Fibroblast of peridontal ligament (primary cell): Measurements from ENCODE around the gene VPS37C.
"Not testable (repeated sequence)": the region's sequence is repeated elsewhere in the genome, so short reads cannot be mapped to it uniquely, and the experiment has no call there.

Experiments
- DNase-seq: peaks from one replicate; pipeline ENCODE4 v3.0.0-alpha.2; 2010; ENCODE audit errors: extremely low read depth

VPS37C gene

GRCh38 chr11:61174949-61175348 lies 13.7 kb upstream of the VPS37C start:
- DNase-seq = no peak

DNA sequence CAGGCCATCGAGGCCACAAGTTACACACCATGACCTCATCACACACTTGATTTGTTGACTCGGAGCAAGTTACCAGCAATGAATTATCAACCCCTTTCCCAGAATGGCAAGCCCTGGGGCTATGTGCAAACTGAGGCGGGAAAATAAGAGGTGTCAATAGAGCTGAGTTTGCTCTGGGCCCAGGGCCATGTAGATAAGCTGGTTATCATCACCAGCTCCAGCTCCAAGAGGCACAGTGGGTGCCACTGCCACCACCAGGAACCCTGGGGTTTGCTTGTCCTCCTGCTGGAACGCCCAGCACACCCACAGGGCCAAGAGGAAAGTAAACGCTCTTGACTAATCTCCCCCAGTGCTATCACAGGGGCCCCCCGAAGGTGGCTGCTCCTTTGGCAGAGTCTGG lies 13.0 kb upstream of the VPS37C start:
- DNase-seq = no peak

GRCh38 chr11:61173456-61173855 lies 12.2 kb upstream of the VPS37C start:
- peak; percentile 44 for DNase-seq

DNA sequence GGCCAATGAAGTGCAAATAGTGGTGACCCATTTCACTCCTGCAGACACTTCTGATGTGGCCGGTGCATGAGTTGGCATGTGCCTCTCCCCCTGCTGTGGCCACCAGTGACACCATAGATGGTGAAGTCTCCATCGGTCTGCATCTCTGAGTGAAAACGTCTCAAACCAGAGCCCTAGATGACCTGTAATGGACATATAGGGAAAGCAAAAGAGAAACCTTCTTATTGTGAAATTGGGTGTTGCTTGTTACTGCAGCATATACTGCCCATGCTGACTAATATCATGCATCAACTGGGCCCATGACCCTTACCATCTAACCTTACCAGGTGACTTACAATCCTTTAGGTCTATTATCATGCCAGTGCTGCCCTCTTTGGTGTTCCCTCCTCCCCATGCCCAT lies 11.7 kb upstream of the VPS37C start:
- DNase-seq = no peak

DNA sequence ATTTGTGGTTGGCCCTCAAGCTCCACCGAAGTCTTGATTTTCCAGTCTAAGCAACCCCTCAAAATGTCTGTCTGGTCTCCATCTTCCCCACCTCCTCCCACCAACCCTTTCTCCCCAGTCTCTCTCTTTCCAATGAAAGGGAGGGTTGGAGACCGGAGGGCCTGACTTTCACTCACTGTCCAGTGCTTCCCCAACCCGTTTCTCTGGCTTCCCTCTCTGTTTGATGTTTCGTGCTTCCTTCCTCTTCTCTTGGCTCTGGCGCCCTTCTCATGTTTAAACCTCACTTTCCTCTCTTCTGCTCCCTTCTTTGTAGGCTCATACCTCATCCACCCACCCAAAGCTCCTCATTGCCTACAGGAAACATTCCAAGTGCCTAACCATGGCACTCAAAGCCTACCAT lies 11.1 kb upstream of the VPS37C start:
- no peak for DNase-seq

DNA sequence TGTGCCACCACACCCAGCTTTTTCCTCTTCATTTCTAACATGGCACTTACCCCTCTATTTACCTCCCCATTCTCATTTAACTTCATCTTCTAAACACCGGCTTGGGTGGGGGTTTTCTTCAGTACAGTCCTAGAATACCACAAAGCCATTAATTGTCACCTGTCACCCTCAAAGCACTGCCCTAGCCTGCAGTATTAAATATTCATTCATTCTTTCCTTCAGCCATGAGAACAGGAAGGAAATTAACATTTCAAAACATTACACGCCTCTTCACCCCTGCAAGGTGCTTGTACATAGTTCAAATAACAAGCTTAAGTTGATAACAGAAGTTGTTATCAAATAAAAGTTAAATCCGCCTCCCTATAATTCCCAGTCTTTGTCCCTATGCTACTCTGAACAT lies 10.7 kb upstream of the VPS37C start:
- no peak for DNase-seq

GRCh38 chr11:61170566-61170965 lies 9.3 kb upstream of the VPS37C start:
- no peak for DNase-seq

DNA sequence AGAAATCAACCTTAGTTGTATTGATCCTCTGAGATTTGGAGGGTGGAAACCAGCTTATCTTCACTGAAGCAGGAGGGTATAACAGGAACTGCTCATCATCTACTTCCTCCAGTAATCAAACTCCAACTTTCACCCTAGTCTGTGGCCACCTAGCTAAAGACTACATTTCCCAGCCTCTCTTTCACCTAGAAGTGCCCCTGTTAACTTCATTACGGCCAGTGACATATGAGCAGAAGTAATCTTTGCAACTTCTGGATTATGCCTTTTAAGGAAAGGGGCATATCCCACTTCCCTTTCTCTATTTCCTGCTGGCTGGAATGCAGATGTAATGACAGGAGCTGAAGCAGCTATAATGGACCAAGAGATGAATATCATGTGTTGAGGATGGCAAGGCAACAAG lies 7.6 kb upstream of the VPS37C start:
- no peak for DNase-seq

DNA sequence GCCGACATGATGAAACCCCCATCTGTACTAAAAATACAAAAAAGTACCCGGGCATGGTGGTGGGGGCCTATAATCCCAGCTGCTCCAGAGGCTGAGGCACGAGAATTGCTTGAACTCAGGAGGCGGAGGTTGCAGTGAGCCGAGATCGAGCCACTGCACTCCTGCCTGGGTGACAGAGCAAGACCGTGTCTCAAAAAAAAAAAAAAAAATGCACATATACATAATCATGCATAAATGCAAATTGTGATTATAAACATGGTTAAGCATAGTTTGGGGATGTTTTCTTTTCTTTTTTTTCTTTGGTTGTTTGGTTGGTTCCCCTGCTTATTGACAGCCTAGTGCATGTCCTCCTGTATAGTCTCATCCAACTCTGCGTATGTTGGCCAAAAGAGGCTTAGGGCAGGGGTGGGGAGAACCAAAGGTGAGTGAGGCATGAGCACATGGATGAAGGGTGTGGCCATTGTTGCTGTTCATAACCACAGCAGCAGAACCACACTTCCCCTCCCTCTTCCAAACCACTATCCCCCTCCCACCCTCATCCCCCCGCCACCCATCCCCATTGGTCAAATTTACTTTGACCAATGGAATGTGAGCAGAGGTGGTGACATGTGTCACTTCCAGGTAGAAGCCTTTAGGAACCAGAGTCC lies 6.9 kb upstream of the VPS37C start:
- no peak for DNase-seq

- DNase-seq = not testable (repeated sequence)
Observed at GRCh38 chr11:61166331-61166730, 5.1 kb upstream of the VPS37C start.

DNA sequence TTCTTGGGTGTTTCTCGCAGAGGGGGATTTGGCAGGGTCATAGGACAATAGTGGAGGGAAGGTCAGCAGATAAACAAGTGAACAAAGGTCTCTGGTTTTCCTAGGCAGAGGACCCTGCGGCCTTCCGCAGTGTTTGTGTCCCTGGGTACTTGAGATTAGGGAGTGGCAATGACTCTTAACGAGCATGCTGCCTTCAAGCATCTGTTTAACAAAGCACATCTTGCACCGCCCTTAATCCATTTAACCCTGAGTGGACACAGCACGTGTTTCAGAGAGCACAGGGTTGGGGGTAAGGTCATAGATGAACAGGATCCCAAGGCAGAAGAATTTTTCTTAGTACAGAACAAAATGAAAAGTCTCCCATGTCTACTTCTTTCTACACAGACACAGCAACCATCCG lies 4.6 kb upstream of the VPS37C start:
- not testable (repeated sequence) for DNase-seq

GRCh38 chr11:61164606-61165424 lies 3.6 kb upstream of the VPS37C start:
- no peak for DNase-seq

DNA sequence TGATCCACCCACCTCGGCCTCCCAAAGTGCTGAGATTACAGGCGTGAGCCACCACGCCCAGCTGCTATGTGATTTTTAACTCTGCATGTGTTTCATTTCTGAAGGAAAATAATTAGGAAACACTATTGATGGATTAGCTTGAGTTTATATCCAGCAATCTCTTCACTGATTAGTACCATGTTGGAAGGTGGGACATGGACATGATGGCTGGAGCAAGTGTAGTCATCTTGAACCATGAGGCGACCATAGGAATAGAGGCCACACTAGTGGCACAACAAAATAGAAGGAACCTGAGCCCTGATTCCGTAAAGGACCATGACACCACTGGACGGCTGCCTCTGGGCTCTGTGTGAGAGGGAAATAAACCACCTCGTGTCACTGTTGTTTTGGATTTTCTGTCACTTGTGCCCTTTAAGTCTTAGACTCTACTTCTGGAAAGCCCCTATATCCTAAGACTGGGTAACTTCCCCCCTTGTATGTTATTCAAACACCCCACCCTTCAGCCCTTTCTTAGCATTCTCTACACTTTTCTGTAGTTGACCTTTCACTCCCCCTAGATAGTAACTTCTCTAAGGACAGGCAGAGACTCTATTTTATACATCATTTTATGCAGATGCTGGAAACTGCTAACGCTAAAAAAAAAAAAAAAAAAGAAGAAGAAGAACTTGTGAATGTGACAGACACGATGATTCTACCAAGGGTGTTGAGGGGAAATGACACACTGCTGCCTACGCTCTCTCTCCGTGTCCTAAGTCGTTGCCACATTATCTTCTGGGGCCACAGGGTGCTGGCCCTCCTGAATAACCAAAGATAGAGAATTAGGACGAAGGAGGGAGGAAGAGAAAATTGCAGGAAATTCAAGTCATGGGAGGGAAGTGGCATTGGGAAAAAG lies 2.7 kb upstream of the VPS37C start:
- no peak for DNase-seq

GRCh38 chr11:61163021-61163420 lies 1.8 kb upstream of the VPS37C start:
- no peak for DNase-seq

GRCh38 chr11:61162092-61162941 lies 1.1 kb upstream of the VPS37C start:
- peak; percentile 59 for DNase-seq

DNA sequence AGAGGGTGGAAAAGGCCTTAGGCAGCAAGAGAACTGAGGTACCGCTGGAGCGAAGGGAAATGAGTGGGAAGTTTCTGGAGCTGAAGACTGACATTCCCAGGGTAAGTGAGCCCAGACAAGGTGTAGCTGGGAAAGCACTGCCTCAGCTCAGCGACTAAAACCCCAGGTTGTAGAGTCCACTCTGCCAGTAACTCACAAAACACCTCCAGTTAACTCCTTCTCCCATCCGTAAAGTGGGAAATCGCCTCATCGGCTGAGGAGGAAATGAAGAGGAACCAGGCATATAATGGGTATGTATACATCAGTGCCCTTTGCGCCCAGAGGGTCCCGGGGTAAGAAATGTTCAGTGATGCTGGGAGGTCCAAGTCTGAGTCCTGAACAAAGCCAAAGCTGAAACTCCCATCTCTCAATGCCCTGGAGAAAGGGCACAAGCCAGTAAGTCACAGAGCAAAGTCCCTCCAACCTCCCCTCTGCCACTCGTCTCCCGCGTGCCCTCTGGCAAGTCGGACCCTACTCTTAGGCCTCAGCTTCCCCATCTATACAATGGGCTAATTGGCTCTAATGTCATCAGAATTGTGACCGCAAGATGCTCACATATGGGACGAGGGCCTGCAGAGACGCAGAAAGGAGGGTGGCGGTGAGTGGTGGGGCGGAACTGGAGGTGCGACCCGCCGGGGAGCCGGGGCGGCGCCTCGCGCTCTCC lies 588 bp downstream of the VPS37C start:
- peak; percentile 20 for DNase-seq

DNA sequence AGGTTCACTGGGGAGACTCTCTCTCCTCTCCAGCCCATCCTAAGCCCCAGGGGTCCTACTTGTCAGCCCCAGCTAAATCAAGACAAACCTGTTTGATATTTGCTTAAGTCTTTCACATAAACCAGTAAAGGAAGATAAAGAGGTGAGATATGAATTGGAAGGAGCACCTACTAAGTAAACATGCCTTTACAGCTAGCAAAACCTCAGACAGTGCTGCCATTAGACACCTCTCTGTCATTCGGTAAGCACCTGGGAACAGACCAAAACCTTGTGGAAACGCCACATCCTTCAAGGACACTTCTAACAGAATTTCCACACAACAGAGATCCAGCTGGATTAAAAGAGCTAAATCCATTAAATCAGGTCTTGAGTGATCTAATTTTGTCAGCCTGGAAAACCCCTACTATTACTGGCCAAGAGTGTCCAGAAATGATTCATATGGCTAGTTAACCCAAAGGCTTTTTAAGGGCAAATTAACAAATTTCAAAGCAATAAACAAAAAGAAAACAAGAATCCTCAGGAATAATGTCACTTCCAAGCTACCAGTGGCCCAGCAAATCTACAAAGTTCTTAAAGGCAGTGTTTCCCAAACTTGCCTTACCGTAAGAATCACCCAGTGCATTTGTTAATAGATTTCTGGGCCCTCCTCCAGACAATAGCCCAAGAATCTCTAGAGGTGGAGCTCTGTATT lies 2.4 kb downstream of the VPS37C start:
- peak; percentile 83 for DNase-seq

DNA sequence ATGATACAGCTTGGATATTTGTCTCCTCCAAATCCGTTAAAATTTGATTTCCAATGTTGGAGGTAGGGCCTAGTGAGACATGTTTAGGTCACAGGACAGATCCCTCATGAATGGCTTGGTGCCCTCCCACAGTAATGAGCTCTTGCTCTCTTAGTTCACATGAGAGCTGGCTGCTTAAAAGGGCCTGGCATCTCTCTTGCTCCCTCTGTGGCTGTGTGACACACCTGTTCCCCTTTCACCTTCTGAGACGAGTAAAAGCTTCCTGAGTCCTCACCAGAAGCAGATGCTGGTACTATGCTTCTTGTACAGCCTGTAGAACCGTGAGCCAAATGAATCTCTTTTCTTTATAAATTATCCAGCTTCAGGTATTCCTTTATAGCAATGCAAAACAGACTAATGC lies 3.5 kb downstream of the VPS37C start:
- no peak for DNase-seq

DNA sequence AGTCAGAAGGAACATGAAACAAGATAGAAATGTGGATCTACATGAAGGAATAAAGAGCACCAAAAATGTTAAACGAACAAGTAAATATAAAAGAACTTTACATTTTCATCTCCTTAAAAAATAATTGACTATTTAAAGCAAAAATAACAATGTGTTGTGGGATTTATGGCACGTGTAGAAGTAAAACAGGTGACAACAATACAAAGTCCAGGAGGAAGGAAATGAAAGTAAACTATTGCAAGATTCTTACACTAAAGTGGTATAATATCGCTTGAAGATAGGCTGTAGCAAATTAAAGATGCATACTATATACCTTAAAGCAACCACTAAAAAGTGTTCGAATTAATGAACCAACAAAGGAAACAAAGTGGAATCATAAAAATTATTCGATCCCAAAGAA lies 5.5 kb downstream of the VPS37C start:
- no peak for DNase-seq

DNA sequence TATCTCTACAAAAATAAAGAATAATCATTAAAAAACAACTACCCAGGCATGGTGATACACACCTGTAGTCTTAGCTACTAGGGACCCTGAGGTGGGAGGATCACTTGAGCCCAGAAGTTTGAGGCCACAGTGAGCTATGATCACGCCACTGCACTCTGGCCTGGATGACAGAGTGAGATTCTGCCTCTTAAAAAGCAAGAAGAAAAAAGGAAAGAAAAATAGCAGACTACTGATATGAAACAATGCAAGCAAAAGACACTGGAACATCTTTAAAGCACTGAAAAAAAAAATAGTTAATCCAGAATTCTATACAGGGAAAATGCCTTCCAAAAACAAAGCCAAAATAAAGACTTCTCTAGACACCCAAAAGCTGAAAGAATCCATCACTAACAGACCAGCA lies 5.9 kb downstream of the VPS37C start:
- DNase-seq = no peak
